ENCODE data around the gene IGSF9B.

Gene IGSF9B

DNA sequence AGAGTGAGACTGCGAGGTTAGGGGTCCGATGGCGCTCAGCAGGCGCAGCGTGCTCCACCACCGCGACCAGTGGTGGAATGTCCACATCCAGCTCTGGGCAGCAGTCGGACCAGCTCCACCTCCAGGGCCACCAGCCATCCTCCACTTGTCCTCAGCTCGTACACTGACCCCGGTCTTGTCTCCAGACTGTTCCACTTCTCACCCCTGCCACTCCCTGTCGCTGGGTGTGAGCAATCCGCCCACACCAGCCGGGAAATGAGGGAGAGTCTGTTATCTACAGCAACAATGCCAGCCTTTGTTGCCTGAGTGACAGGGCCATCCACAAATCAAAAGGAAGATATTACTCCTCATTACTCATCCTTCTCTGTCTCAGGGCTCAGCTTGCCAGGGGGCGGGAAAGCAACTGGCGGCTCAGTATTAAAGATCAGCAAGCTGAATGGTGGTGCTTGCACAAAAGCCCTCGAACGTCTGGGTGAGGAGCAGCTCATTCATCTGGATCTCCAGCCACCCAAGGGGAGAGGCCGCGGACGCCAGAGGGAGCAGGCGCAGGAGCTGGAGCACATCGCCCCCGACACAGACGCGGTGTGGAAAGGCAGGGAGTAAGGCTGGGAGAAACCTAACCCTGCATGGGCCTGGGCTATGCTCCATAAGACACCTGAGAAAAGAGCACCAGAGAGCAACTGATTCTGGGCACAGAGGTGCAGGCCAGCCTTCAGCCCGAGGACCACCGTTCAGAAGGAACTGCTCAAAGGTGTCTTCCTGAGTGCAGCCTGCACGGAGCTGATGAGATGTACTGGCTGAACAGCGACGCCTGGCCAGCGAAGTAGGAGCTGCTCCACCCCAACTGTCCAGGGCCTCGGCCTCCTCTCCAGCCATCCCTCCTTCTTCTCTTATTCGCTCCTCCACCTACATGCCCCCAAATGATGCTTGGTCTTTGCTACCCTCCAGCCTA, 21.9 kb downstream of the IGSF9B start:
- no peak for DNase-seq

- DNase-seq, result no peak
Observed at GRCh38 chr11:133934096-133934495, 22.7 kb downstream of the IGSF9B start.

- DNase-seq, result no peak
Observed at GRCh38 chr11:133931449-133932060, 25.2 kb downstream of the IGSF9B start.

DNA sequence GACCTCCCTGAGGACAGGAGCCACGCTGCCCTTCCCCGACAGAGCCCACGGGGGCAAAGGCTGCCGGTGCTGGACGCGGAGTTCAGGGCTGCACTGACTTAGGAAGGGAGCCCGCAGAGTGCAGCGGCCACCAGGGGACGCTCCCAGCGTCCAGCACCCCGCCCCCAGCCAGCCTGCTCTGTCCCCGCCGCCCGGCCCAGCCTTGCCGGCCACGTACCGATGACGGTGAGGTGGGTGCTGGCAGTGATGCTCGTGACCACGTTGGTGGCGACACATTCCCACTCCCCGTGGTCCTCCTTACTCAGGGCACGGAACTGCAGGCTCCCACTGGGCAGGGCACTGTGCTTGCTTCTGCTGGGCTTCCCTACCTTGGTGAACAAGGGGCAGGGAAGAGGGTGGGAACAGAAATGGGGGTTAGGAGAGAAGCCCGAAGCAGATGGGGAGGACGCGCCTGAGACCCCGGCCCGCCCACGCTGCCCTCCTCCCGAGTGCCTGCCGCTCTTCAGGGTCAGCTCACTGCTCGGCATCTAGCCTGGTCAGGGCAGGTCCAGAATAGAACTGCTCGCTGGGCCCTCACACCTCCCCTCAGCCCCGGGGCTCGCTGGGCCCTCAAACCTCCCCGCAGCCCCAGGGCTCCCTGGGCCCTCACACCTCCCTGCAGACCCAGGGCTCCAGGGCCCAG, 25.9 kb downstream of the IGSF9B start:
- no peak for DNase-seq

DNA sequence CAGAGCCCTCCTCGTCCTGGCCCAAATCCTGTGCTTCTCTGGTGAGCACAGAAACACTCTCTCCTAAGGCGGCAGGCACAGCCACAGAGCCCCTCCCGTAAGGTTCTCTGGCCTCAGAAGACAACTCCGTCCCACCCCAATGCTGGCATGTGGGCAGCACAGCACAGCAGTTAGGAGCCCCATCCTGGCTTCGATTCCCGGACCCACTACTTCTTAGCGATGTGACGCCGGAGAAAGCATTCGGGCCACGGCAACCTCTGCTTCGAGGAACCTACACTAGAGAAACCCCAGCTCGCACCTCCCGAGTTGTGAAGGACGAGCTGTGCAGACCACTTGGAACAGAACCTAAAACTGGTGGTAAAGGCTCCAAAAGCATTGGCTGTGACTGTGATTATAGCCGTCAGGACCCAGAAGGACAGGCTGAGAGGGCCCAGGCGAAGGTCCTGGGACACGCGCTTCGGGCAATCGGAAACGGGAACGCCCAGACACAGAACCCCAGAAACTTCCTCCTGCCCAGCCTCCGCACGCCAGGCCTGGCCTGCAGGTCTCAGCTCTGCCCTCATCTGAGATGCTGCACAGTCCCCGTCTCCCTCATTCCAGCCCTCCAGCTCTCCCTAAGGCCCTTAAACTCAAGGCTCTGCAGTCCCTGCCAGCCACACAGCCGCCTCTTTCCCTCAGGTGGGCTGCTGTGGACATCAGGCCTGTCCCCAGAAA, 26.6 kb downstream of the IGSF9B start:
- DNase-seq, result no peak

DNA sequence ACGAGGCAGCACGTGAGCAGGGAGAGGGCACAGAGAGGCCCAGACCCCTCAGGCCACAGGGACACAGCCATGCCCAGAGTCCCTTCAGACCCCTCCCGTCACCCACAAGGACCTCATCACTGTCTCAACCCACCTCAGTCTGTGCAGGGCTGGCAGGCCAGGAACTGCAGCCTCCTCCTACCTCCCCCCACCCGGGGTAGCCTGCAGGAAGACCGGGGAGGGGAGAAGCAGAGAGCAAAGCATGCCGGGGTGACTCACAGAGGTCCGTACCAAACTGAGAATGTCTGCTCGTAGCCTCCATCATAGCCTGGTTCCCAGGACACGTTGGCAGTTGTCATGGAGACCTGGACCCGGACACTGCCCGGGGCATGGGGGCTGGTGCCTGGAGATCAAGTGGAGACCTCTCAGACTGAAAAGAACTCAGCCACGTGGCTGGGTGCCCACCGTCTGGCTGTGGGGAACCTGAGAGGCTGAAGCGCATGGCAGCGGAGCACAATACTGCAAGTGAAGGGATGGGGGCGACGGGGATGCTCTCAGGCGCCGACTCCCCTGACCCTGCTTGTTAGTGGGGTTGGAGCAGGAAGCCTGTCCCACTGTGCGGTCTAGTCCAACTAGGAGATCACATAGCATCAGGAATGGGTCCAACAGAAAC, 27.2 kb downstream of the IGSF9B start:
- no peak for DNase-seq

DNA sequence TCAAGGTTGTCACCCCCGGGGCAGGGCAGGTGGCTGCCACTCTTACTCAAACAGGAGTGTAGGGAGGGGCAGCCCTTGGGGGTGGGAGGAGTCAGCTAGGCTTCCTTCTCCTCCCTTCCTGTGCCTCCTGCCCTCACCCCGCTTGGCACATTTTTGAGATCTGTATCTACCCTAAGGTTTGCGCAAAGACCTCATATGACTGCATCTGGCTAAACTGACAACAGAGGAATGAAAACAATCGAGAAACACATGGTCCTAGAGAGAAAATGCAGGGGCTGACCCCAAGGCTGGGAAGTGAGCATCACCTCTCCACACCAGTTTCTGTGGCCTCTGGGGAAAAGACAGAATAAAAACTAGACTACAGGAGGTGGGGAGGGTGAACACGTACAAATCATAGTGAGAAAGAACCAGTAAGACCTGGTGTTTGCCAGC, 28.1 kb downstream of the IGSF9B start:
- DNase-seq, result peak; percentile 51

DNA sequence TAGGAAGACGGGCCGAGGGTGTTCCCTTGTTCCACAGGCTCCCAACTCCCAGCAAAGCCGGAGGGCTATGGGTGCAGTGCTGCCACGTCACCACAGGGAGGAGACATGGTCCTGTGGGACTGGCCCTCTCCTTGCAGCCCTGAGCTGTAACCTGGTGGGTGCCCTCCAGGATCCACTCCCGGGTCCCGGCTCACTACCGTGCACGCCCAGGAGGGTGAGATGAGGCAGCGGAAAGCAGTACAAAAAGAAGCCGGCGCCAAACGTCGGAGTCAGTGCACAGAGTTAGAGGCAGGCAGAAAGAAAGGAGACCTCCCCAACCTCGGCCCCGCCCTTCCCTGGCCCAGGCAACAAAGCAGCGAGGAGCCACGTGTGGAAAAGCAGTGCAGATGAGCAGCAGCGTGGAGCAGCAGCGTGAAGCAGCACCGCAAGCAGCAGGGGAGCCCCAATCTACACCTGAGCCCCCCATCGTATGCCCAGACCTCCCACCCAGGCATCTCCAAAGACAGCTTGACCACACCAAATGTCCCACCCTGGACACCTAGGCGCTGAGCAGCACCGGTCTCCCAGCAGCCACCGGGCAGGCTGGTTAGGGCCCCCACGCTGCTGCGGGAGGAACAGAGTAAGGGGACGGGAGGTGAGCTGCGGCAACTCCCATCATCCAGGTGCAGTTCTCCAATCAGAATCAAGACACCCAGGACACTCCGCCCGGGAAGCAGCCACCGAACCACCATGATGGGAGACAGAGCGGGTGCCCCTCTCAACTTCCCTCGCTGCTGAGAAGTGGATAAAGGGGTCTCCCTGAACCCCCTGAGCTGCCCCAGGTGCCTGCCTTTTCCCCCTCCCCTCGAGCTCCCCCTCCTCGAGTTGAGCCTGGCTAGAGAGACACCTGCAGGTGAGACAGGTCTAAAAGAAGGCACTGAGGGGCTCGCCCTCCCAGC, 28.8 kb downstream of the IGSF9B start:
- peak; percentile 68 for DNase-seq

GRCh38 chr11:133926466-133927246, 30.1 kb downstream of the IGSF9B start:
- DNase-seq, result no peak

DNA sequence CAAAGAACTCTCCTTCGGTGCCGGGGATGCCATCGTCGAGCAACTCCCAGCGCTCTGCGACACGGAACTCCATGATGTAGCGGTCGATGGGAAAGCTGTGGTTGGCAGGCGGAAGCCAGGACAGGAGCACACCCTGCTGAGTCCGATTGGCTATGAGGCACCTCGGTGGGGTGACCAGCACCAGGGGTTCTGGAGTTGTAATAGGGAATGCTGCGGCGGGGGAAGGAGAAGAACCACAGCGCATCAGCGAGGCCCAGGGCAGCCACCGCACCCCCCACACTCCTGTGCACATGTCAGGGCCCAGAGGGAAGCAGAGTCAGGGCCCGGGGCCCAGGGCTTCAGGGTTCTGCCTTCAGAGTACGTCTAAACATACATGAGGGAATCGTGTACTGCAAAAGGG, 31.0 kb downstream of the IGSF9B start:
- no peak for DNase-seq

- DNase-seq, result no peak
Observed at GRCh38 chr11:133924661-133925060, 32.1 kb downstream of the IGSF9B start.

- no peak for DNase-seq
Observed at GRCh38 chr11:133922078-133922870, 34.5 kb downstream of the IGSF9B start.

DNA sequence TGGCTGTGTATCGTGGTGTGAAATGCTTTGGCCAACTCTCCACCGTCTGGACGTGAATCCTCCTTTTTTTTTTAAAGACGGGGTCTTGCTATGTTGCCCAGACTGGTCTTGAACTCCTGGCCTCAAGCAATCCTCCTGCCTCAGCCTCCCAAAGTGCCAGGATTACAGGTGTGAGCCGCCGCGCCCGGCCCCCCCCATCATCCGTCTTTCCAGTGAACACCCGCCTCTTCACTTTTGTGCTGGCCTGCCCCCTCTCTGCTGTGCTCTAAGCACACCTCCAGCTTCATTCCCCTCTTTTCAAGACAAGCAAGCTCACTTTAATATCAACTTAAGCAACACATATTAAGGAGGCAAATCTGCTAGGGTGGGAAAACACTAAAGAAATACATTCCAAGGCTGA, 35.3 kb downstream of the IGSF9B start:
- no peak for DNase-seq

- no peak for DNase-seq
Observed at GRCh38 chr11:133921026-133921425, 35.7 kb downstream of the IGSF9B start.

DNA sequence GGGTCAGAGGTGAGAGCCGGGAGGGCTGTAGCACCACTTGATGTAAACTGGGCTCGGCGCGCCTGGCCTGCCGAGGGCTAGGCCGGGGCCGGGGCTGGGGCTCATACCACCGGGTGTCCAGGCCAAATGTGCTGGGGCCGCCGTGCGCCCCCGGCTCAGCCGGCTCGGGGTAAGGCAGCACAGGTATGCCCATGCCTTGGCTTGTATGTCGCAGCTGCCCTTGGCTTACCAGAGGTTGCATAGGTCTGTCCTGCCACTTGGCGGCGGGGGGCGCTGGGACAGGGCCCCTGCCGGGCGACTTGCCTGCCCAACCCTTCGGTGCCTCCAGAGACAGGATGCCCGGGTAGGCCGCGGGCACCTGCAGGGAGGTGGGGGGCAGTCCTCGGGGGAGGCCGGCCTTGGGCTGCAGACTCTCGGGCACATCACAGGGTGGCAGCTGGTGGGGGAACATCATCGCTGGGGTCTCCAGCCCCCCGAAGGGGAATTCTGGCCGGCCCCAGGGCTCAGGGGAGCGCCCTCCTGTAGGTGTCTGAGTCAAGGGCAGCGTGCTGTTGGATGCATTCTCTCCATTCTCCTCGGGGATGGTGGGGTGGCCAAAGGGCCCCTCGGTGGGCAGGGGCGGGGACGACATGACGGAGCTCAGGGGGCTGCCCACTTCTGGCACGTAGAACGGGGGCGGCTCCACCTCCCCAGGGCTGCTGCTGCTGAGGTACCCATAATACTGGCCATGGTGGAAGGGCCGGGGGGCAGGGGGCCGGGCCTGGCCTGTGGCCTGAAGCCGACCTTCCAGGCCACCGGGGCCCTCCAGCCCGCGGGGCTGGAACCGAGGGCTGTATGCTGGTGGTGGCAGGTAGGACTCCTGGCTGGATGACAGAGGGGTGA, 36.4 kb downstream of the IGSF9B start:
- no peak for DNase-seq

DNA sequence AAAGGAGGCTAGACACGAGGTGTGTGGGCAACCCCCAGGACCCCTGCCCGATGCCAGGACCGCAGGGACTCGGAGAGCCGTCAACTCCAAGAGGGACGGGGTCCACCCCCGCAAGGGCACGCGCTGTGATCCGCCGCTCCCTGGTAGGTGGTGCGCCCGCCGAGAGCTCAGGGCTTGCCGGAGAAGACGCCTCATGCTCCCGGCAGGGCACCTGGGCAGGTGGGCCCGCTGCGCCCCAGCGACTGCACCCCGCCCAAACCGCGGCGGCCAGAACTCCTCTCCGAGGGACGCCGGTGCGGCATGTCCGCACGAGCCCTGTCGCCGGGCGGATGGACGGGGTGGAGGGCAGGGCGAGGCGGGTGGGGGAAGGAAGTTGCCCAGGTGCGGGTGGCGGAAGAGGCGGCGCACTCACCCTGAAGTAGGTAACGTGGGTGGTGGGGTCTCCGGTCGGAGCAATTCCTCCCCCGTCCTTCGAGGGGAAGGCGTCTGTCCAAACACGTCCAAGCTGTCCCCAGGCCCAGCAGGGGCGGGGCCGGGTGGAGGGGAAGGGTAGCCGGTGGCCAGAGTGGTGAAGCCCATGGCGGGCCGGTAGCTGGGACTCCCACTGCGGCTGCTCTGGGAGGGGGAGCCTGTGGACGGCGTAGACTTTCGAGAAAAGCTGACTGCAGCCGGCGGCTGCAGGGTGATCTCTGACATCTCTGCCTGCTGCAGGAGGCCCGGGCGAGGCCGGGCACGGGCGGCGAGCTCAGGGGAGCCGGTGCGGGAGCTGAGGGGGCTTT, 37.2 kb downstream of the IGSF9B start:
- DNase-seq, result no peak

GRCh38 chr11:133918608-133919260, 38.0 kb downstream of the IGSF9B start:
- DNase-seq, result no peak
